A549 treated with GW870086 at 1 μM for 4 hours (cell line): Measurements from ENCODE around the gene AVPR1A. TPM values are rescaled to one million over a fixed set of nuclear protein-coding genes. Genes with fewer than 3 reads are reported as not detected.

ENCODE experiments used
- total RNA-seq: library from RNA; stranded (reverse); fragments of 200-300 nt; extraction: Qiagen RNA extraction; gene quantifications from 5 replicates; pipeline ENCODE4 v1.2.3, GENCODE V29; 2022; ENCODE audit warnings: low read depth

AVPR1A gene
- 0.05 TPM in 1 of 5 replicates, not detected in the others for total RNA-seq

GRCh38 chr12:63150713-63151622 lies at the start of gene AVPR1A:
TSS of gene AVPR1A (minus strand) at chr12:63151201. CDS start at chr12:63150836, 365 bp downstream.

Other genes with a start within 250 kb of the AVPR1A start
- 7.5 to 9.2 TPM (median 7.8 TPM) in 5 replicates for gene PPM1H, start 216.1 kb downstream of the AVPR1A start, total RNA-seq